ENCODE data around the gene DEFB132. TPM values are rescaled to one million over a fixed set of nuclear protein-coding genes. Genes with fewer than 3 reads are reported as not detected.
A peak's percentile ranks its signal among the peaks of the same experiment; 100 is the strongest.
"Not testable (repeated sequence)": the region's sequence is repeated elsewhere in the genome, so short reads cannot be mapped to it uniquely, and the experiment has no call there.

Gene DEFB132
- total and polyA plus RNA-seq, 8 donors = not detected

- Histone ChIP-seq H3K9me3 (no peaks in the 10 kb centered on the region), H3K27ac (no peak overlapping the region), H3K4me3 (no peak overlapping the region), H3K36me3 (no peaks in the 10 kb centered on the region), H3K27me3 (peaks cover 0 to 35% of the 10 kb centered on the region in 2 donors), H3K4me1 (no peaks in the 10 kb centered on the region)
- ATAC-seq (no peak), DNase-seq (no peak)
- intact Hi-C loops (cut with DNase I) = no loop called here
- no peak for TF ChIP-seq CTCF (IDR thresholded peaks at IDR 0.05)
These were observed 41.7 kb upstream of the DEFB132 start for GRCh38 chr20:215796-216195.

GRCh38 chr20:217266-217665, 40.3 kb upstream of the DEFB132 start:
- no peak overlapping the region for H3K27ac ChIP-seq
- intact Hi-C loops (cut with DNase I) = no loop called here
- no peaks in the 10 kb centered on the region for H3K9me3 ChIP-seq
- no peak for TF ChIP-seq CTCF (IDR thresholded peaks at IDR 0.05)
- no peak overlapping the region for H3K4me3 ChIP-seq
- no peaks in the 10 kb centered on the region for H3K36me3 ChIP-seq
- H3K4me1 ChIP-seq = no peaks in the 10 kb centered on the region
- no peak for ATAC-seq
- DNase-seq = no peak
- H3K27me3 ChIP-seq = peaks cover 0 to 37% of the 10 kb centered on the region in 2 donors

- peak; percentile 80 for ATAC-seq
These were observed 38.0 kb upstream of the DEFB132 start for GRCh38 chr20:219290-220115.

GRCh38 chr20:221258-221830, 36.2 kb upstream of the DEFB132 start:
- ATAC-seq (no peak), DNase-seq (no peak)
- H3K4me3 ChIP-seq = no peak overlapping the region
- intact Hi-C loops (cut with DNase I) = no loop called here
- no peak for TF ChIP-seq CTCF (IDR thresholded peaks at IDR 0.05)
- H3K27ac ChIP-seq = no peak overlapping the region
- H3K27me3 ChIP-seq = peaks cover 0 to 29% of the 10 kb centered on the region in 2 donors
- no peaks in the 10 kb centered on the region for H3K36me3 ChIP-seq
- H3K4me1 ChIP-seq = no peaks in the 10 kb centered on the region
- no peaks in the 10 kb centered on the region for H3K9me3 ChIP-seq

More at GRCh38 chr20:219290-220115, 38.0 kb upstream of the DEFB132 start:
- no peaks in the 10 kb centered on the region for H3K36me3 ChIP-seq
- intact Hi-C loops (cut with DNase I) = no loop called here
- DNase-seq = peak in 1 of 4 donors; percentile 29
- peak in 1 of 2 donors; percentile 24 for TF ChIP-seq CTCF (IDR thresholded peaks at IDR 0.05)
- no peak overlapping the region for H3K27ac ChIP-seq
- H3K9me3 ChIP-seq = no peaks in the 10 kb centered on the region
- H3K4me1 ChIP-seq = no peaks in the 10 kb centered on the region
- H3K27me3 ChIP-seq = peaks cover 0 to 29% of the 10 kb centered on the region in 2 donors
- no peak overlapping the region for H3K4me3 ChIP-seq

GRCh38 chr20:225879-226278, 31.6 kb upstream of the DEFB132 start:
- H3K9me3 ChIP-seq; H3K4me1 ChIP-seq; intact Hi-C loops (cut with DNase I); ATAC-seq; H3K27ac ChIP-seq; DNase-seq; H3K4me3 ChIP-seq; H3K36me3 ChIP-seq; H3K27me3 ChIP-seq: not testable (repeated sequence)
